HepG2 (cell line): ENCODE measurements around the gene HOXC11. TPM values are rescaled to one million over a fixed set of nuclear protein-coding genes. Genes with fewer than 3 reads are reported as not detected.

ENCODE experiments used
- CREM ChIP-seq, 2 experiments: sonication (generic) in 1 of 2; formaldehyde crosslinking in 1 of 2; IDR thresholded peaks; 2 replicates each; pipeline versions ENCODE4 v1.4.0 to v1.6.1; 2016 to 2020; ENCODE audit warnings: antibody characterized with exemption in 1 of 2, mild to moderate bottlenecking in 1 of 2, missing genetic modification reagents in 1 of 2
- KAT2B ChIP-seq: fragments of 150-350 bp; IDR thresholded peaks from 2 replicates; pipeline ENCODE4 v1.6.1; 2014; ENCODE audit warnings: low read depth, low read length, borderline replicate concordance
- NFKB2 ChIP-seq: sonication (generic); formaldehyde crosslinking; IDR thresholded peaks from 2 replicates; pipeline ENCODE4 v1.4.0; 2020; ENCODE audit warnings: missing genetic modification reagents, borderline replicate concordance
- NRL ChIP-seq: sonication (generic); formaldehyde crosslinking; IDR thresholded peaks from 2 replicates; pipeline ENCODE4 v1.5.0; 2020; ENCODE audit warnings: missing genetic modification reagents, mild to moderate bottlenecking, moderate library complexity, borderline replicate concordance
- ONECUT2 ChIP-seq: sonication (generic); formaldehyde crosslinking; IDR thresholded peaks from 2 replicates; pipeline ENCODE4 v1.4.0; 2020; ENCODE audit warnings: missing genetic modification reagents
- PHF8 ChIP-seq: sonication (generic); formaldehyde crosslinking; IDR thresholded peaks from 2 replicates; pipeline ENCODE4 v1.5.0; 2020; ENCODE audit warnings: missing genetic modification reagents
- PITX1 ChIP-seq: sonication (generic); formaldehyde crosslinking; IDR thresholded peaks from 2 replicates; pipeline ENCODE4 v1.5.1; 2020; ENCODE audit warnings: mild to moderate bottlenecking, missing genetic modification reagents
- WIZ ChIP-seq: sonication (generic); formaldehyde crosslinking; IDR thresholded peaks from 2 replicates; pipeline ENCODE4 v1.5.1; 2020; ENCODE audit warnings: mild to moderate bottlenecking, missing genetic modification reagents
- ZFX ChIP-seq: sonication (generic); formaldehyde crosslinking; IDR thresholded peaks from 2 replicates; pipeline ENCODE4 v1.4.0; 2020; ENCODE audit warnings: mild to moderate bottlenecking, low read depth, missing genetic modification reagents, moderate library complexity
- ZNF260 ChIP-seq: sonication (generic); formaldehyde crosslinking; IDR thresholded peaks from 2 replicates; pipeline ENCODE4 v1.4.0; 2020; ENCODE audit warnings: missing genetic modification reagents, low read depth, mild to moderate bottlenecking, borderline replicate concordance
- ZNF547 ChIP-seq: sonication (generic); formaldehyde crosslinking; IDR thresholded peaks from 2 replicates; pipeline ENCODE4 v1.5.1; 2020; ENCODE audit warnings: mild to moderate bottlenecking, missing genetic modification reagents
- ZNF747 ChIP-seq: sonication (generic); formaldehyde crosslinking; IDR thresholded peaks from 2 replicates; pipeline ENCODE4 v1.8.1; 2023; ENCODE audit warnings: missing genetic modification reagents, mild to moderate bottlenecking, borderline replicate concordance
- ZSCAN31 ChIP-seq: sonication (generic); formaldehyde crosslinking; IDR thresholded peaks from 2 replicates; pipeline ENCODE4 v1.5.0; 2020; ENCODE audit warnings: low read depth, mild to moderate bottlenecking, missing genetic modification reagents
- polyA plus RNA-seq, 8 experiments: library from polyadenylated mRNA; depleted of rRNA in 3 of 8; stranded (reverse) in 7 of 8; unstranded in 1 of 8; fragments of >200 nt; fragmentation: Illumina TruSeq in 4 of 8; extraction: Trizol in 4 of 8; gene quantifications; 2 replicates each; pipeline versions ENCODE4 v1.2.1 to v1.2.3, GENCODE V29; 2011 to 2016; ENCODE audit warnings: low read depth in 4 of 8, missing spikeins in 1 of 8, mixed read lengths in 1 of 8; ENCODE audit not compliant: insufficient read depth in 1 of 8
- total RNA-seq, 5 experiments: library from RNA; depleted of rRNA; stranded (reverse); fragments of >200 nt; fragmentation: Illumina TruSeq; extraction: Trizol; gene quantifications; 2 replicates each; pipeline ENCODE4 v1.2.3, GENCODE V29; 2016; ENCODE audit warnings: low read depth in 1 of 5
- TF ChIP-seq, protein P1 (sequence below), 2 experiments: IDR thresholded peaks; 2 replicates each; pipeline ENCODE4 v1.6.1; 2011 to 2012; ENCODE audit warnings: low read length in 2 of 2, borderline replicate concordance in 1 of 2, low read depth in 1 of 2, mild to moderate bottlenecking in 1 of 2, moderate library complexity in 1 of 2
- TF ChIP-seq, protein P2 (sequence below): sonication (generic); formaldehyde crosslinking; IDR thresholded peaks from 2 replicates; pipeline ENCODE4 v1.5.1; 2020; ENCODE audit warnings: missing genetic modification reagents, mild to moderate bottlenecking, borderline replicate concordance
- TF ChIP-seq, protein P3 (sequence below): sonication (generic); formaldehyde crosslinking; IDR thresholded peaks from 2 replicates; pipeline ENCODE4 v1.5.0; 2020; ENCODE audit warnings: mild to moderate bottlenecking, missing genetic modification reagents
- TF ChIP-seq, protein P4 (sequence below), 2 experiments: sonication (generic) in 1 of 2; formaldehyde crosslinking in 1 of 2; IDR thresholded peaks; 2 replicates each; pipeline versions ENCODE4 v1.4.0 to v1.6.1; 2018 to 2020; ENCODE audit warnings: missing genetic modification reagents in 2 of 2, borderline replicate concordance in 1 of 2, low read depth in 1 of 2, mild to moderate bottlenecking in 1 of 2, missing biosample characterization in 1 of 2
- TF ChIP-seq, protein P5 (sequence below): sonication (generic); formaldehyde crosslinking; IDR thresholded peaks from 2 replicates; pipeline ENCODE4 v1.4.0; 2020; ENCODE audit warnings: low read depth, mild to moderate bottlenecking, missing genetic modification reagents

Gene HOXC11
- total and polyA plus RNA-seq, 2 of the 13 experiments (the other 11 are each of a cell fraction or from before 2014, with no cell fraction given), result not detected

DNA sequence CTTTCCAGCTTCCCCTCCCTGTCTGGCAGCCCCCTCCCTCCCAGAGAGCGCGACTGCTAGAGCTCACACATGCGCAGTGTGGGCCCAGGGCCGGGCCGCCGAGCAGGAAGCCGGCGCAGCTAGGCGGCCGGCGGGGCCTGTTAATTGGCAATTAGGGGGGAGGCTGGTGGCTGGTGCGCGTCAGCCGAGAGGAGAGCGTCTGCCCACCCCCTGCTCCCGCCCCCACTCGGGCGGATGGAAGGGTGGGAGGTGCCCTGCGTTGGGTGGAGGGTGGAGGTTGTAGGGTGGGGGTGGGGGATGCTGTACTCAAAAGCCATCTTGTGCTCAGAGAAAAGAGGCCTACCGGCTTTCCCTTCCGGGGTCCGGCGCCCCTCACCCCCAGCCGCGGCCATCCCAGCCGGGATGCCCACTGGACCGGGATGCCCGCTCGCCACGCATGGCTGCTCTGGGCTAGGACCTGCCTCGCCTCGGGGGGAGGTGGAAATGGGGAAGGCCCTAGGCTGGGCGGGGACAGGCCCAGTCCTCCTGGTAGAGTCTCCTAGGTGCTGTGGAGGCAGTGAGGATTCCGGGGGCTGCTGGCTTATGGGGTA is 45.0 kb downstream of the HOXC11 start (continued):
- no peak for TF ChIP-seq PITX1
- no peak for TF ChIP-seq ZSCAN31 (CRISPR knock-in tag)
- TF ChIP-seq, protein P1, sequence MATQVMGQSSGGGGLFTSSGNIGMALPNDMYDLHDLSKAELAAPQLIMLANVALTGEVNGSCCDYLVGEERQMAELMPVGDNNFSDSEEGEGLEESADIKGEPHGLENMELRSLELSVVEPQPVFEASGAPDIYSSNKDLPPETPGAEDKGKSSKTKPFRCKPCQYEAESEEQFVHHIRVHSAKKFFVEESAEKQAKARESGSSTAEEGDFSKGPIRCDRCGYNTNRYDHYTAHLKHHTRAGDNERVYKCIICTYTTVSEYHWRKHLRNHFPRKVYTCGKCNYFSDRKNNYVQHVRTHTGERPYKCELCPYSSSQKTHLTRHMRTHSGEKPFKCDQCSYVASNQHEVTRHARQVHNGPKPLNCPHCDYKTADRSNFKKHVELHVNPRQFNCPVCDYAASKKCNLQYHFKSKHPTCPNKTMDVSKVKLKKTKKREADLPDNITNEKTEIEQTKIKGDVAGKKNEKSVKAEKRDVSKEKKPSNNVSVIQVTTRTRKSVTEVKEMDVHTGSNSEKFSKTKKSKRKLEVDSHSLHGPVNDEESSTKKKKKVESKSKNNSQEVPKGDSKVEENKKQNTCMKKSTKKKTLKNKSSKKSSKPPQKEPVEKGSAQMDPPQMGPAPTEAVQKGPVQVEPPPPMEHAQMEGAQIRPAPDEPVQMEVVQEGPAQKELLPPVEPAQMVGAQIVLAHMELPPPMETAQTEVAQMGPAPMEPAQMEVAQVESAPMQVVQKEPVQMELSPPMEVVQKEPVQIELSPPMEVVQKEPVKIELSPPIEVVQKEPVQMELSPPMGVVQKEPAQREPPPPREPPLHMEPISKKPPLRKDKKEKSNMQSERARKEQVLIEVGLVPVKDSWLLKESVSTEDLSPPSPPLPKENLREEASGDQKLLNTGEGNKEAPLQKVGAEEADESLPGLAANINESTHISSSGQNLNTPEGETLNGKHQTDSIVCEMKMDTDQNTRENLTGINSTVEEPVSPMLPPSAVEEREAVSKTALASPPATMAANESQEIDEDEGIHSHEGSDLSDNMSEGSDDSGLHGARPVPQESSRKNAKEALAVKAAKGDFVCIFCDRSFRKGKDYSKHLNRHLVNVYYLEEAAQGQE (IDR thresholded peaks at IDR 0.05; ENCODE audit: borderline replicate concordance in 1 of 2, low read depth in 1 of 2, low read length in 2 of 2), result no peak
- TF ChIP-seq, protein P2, sequence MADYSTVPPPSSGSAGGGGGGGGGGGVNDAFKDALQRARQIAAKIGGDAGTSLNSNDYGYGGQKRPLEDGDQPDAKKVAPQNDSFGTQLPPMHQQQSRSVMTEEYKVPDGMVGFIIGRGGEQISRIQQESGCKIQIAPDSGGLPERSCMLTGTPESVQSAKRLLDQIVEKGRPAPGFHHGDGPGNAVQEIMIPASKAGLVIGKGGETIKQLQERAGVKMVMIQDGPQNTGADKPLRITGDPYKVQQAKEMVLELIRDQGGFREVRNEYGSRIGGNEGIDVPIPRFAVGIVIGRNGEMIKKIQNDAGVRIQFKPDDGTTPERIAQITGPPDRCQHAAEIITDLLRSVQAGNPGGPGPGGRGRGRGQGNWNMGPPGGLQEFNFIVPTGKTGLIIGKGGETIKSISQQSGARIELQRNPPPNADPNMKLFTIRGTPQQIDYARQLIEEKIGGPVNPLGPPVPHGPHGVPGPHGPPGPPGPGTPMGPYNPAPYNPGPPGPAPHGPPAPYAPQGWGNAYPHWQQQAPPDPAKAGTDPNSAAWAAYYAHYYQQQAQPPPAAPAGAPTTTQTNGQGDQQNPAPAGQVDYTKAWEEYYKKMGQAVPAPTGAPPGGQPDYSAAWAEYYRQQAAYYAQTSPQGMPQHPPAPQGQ (CRISPR knock-in tag), result no peak
- TF ChIP-seq WIZ (CRISPR knock-in tag), result no peak
- TF ChIP-seq, protein P3, sequence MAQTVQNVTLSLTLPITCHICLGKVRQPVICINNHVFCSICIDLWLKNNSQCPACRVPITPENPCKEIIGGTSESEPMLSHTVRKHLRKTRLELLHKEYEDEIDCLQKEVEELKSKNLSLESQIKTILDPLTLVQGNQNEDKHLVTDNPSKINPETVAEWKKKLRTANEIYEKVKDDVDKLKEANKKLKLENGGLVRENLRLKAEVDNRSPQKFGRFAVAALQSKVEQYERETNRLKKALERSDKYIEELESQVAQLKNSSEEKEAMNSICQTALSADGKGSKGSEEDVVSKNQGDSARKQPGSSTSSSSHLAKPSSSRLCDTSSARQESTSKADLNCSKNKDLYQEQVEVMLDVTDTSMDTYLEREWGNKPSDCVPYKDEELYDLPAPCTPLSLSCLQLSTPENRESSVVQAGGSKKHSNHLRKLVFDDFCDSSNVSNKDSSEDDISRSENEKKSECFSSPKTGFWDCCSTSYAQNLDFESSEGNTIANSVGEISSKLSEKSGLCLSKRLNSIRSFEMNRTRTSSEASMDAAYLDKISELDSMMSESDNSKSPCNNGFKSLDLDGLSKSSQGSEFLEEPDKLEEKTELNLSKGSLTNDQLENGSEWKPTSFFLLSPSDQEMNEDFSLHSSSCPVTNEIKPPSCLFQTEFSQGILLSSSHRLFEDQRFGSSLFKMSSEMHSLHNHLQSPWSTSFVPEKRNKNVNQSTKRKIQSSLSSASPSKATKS (CRISPR knock-in tag), result no peak
- TF ChIP-seq ONECUT2, result no peak
- no peak for TF ChIP-seq ZNF260 (CRISPR knock-in tag)
- TF ChIP-seq PHF8 (CRISPR knock-in tag), result peak; percentile 62
- TF ChIP-seq, protein P4, sequence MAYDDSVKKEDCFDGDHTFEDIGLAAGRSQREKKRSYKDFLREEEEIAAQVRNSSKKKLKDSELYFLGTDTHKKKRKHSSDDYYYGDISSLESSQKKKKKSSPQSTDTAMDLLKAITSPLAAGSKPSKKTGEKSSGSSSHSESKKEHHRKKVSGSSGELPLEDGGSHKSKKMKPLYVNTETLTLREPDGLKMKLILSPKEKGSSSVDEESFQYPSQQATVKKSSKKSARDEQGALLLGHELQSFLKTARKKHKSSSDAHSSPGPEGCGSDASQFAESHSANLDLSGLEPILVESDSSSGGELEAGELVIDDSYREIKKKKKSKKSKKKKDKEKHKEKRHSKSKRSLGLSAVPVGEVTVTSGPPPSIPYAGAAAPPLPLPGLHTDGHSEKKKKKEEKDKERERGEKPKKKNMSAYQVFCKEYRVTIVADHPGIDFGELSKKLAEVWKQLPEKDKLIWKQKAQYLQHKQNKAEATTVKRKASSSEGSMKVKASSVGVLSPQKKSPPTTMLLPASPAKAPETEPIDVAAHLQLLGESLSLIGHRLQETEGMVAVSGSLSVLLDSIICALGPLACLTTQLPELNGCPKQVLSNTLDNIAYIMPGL (CRISPR knock-in tag; IDR thresholded peaks at IDR 0.05; ENCODE audit: borderline replicate concordance in 1 of 2, low read depth in 1 of 2), result peak in 1 of 2 experiments; percentile 48; a peak in 1 of 4 replicates
- TF ChIP-seq CREM (IDR thresholded peaks at IDR 0.05), result no peak
- no peak for TF ChIP-seq CREM (CRISPR knock-in tag; IDR thresholded peaks at IDR 0.05)
- peak; percentile 70 for TF ChIP-seq ZFX (CRISPR knock-in tag)
- TF ChIP-seq, protein P5, sequence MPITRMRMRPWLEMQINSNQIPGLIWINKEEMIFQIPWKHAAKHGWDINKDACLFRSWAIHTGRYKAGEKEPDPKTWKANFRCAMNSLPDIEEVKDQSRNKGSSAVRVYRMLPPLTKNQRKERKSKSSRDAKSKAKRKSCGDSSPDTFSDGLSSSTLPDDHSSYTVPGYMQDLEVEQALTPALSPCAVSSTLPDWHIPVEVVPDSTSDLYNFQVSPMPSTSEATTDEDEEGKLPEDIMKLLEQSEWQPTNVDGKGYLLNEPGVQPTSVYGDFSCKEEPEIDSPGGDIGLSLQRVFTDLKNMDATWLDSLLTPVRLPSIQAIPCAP (CRISPR knock-in tag), result no peak
- TF ChIP-seq NRL, result no peak
- no peak for TF ChIP-seq KAT2B
- no peak for TF ChIP-seq ZNF747 (CRISPR knock-in tag)
- no peak for TF ChIP-seq NFKB2
- no peak for TF ChIP-seq ZNF547
